HFFc6 (cell line): Measurements from ENCODE around the gene DNAJC28. TPM values are rescaled to one million over a fixed set of nuclear protein-coding genes. Genes with fewer than 3 reads are reported as not detected.
"Not testable (repeated sequence)": the region's sequence is repeated elsewhere in the genome, so short reads cannot be mapped to it uniquely, and the experiment has no call there.

ENCODE experiments used
- DNase-seq: peaks from one replicate; pipeline ENCODE4 v3.0.0-alpha.2; 2018
- H3K27ac Mint-ChIP-seq: 2 replicates; pipeline ENCODE4 v1.8.0; 2020; ENCODE audit warnings: mild to moderate bottlenecking, mixed read lengths
- H3K27me3 Mint-ChIP-seq: 2 replicates; pipeline ENCODE4 v1.8.0; 2021; ENCODE audit warnings: mild to moderate bottlenecking, moderate library complexity, mixed read lengths; ENCODE audit not compliant: insufficient read depth
- H3K36me3 Mint-ChIP-seq: 2 replicates; pipeline ENCODE4 v1.8.0; 2021; ENCODE audit warnings: low read depth, mixed read lengths
- H3K4me1 Mint-ChIP-seq: 2 replicates; pipeline ENCODE4 v1.8.0; 2020; ENCODE audit warnings: low read depth, mixed read lengths
- H3K4me3 Mint-ChIP-seq: 2 replicates; pipeline ENCODE4 v1.8.0; 2020; ENCODE audit warnings: mild to moderate bottlenecking, moderate library complexity, mixed read lengths
- H3K9me3 Mint-ChIP-seq: 2 replicates; pipeline ENCODE4 v1.8.0; 2020; ENCODE audit warnings: mild to moderate bottlenecking, mixed read lengths
- CTCF ChIP-seq: fragments of 200-600 bp; sonication (generic); IDR thresholded peaks from 2 replicates; pipeline ENCODE4 v1.5.0; 2021; ENCODE audit warnings: antibody characterized with exemption, mild to moderate bottlenecking
- total RNA-seq, 6 experiments: library from RNA; stranded (reverse); fragmentation: NEBNext Ultra II Directional; extraction: Animal tissue kit (Norgen Biotek cat#: 25700); gene quantifications; 2 replicates in 1 of 6; 3 replicates in 5 of 6; pipeline ENCODE4 v1.2.3, GENCODE V29; 2021

DNAJC28 gene
- total RNA-seq, 6 experiments from 2014 or later: 0.91 to 2.2 (median 1.2) TPM

GRCh38 chr21:33477066-33477465 lies 14.4 kb downstream of the DNAJC28 start:
- DNase-seq: no peak
- no peak overlapping the region for H3K27ac Mint-ChIP-seq
- peaks cover 12% of the 10 kb centered on the region for H3K9me3 Mint-ChIP-seq
- peaks cover 4% of the 10 kb centered on the region for H3K27me3 Mint-ChIP-seq
- no peak for TF ChIP-seq CTCF
- H3K4me1 Mint-ChIP-seq: peaks cover 19% of the 10 kb centered on the region
- no peak overlapping the region for H3K4me3 Mint-ChIP-seq
- H3K36me3 Mint-ChIP-seq: peaks cover 11% of the 10 kb centered on the region

GRCh38 chr21:33473344-33473743 lies 18.2 kb downstream of the DNAJC28 start:
- no peak for TF ChIP-seq CTCF
- Mint-ChIP-seq H3K27me3 (no peaks in the 10 kb centered on the region), H3K4me1 (peaks cover 9% of the 10 kb centered on the region), H3K36me3 (peaks cover 11% of the 10 kb centered on the region), H3K9me3 (peaks cover 12% of the 10 kb centered on the region), H3K4me3 (no peak overlapping the region), H3K27ac (no peak overlapping the region)
- no peak for DNase-seq

- 0 out of 2 replicates have a peak, but pooled peaks cover 5% of the 10 kb centered on the region for H3K4me1 Mint-ChIP-seq
- H3K9me3 Mint-ChIP-seq: peaks cover 12% of the 10 kb centered on the region
- H3K27ac Mint-ChIP-seq: no peak overlapping the region
- TF ChIP-seq CTCF: no peak
- H3K36me3 Mint-ChIP-seq: peaks cover 11% of the 10 kb centered on the region
- no peak overlapping the region for H3K4me3 Mint-ChIP-seq
- H3K27me3 Mint-ChIP-seq: no peaks in the 10 kb centered on the region
- DNase-seq: no peak
These were observed 20.8 kb downstream of the DNAJC28 start for GRCh38 chr21:33470701-33471100.

GRCh38 chr21:33469183-33469582 lies 22.3 kb downstream of the DNAJC28 start:
- H3K9me3 Mint-ChIP-seq: peaks cover 12% of the 10 kb centered on the region
- not testable (repeated sequence) for H3K4me3 Mint-ChIP-seq, H3K27me3 Mint-ChIP-seq, H3K4me1 Mint-ChIP-seq, H3K27ac Mint-ChIP-seq, DNase-seq
- H3K36me3 Mint-ChIP-seq: peaks cover 11% of the 10 kb centered on the region

- H3K36me3 Mint-ChIP-seq: no peaks in the 10 kb centered on the region
- no peaks in the 10 kb centered on the region for H3K27me3 Mint-ChIP-seq
- TF ChIP-seq CTCF: no peak
- peaks cover 13% of the 10 kb centered on the region for H3K4me1 Mint-ChIP-seq
- no peak overlapping the region for H3K27ac Mint-ChIP-seq
- H3K9me3 Mint-ChIP-seq: no peaks in the 10 kb centered on the region
- no peak overlapping the region for H3K4me3 Mint-ChIP-seq
- DNase-seq: no peak
These were observed 29.8 kb downstream of the DNAJC28 start for GRCh38 chr21:33461538-33462250.

- Mint-ChIP-seq H3K36me3 (no peaks in the 10 kb centered on the region), H3K4me3 (no peak overlapping the region), H3K27ac (peak overlapping the region; percentile 13), H3K27me3 (no peaks in the 10 kb centered on the region; the same call in 1 of the 2 replicates), H3K9me3 (no peaks in the 10 kb centered on the region), H3K4me1 (peaks cover 13% of the 10 kb centered on the region)
- DNase-seq: peak; percentile 23
- no peak for TF ChIP-seq CTCF
These were observed 32.7 kb downstream of the DNAJC28 start for GRCh38 chr21:33458861-33459260.
